ENCODE measurements around the gene IL36B.

Gene IL36B

DNA sequence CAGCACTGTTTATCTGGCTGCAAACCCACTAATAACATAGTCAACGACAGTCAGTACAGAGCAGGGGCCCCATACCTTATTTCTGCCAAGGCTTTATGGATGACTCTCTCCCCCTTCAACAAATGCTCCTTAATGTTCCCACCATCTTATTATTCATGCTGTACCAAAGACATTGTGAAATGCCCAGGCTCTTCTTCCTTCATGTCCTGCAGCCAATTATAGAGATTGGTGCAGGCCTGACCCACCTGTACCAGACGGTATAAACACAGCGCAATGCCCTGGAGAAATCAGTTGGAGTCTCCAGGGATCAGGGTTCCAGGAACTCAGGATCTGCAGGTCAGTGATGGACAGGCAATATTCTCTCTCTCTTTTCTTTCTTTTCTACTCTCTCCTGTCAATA, 15.0 kb upstream of the IL36B start, which contains the start of gene IL1F10:
TSS of gene IL1F10 (plus strand) at position 290 of the 400 bp plus-strand sequence. CDS start 4,769 bp downstream, outside the sequence.
- Histone ChIP-seq H2AFZ (ENCODE audit: low read depth, low read length) (no peak within 1 kb of the TSS), H2BK12ac (ENCODE audit: low read length in 2 of 2) (no peak within 1 kb of the TSS), H3K9ac (ENCODE audit: low read length) (no peak within 1 kb of the TSS), H3K9me3 (ENCODE audit: control insufficient read depth, low read length) (peaks cover 6% of the 10 kb centered on the region), H3K36me3 (ENCODE audit: control insufficient read depth in 1 of 2, insufficient read depth in 2 of 2, low read depth in 1 of 2, low read length in 2 of 2) (no peaks in the 10 kb centered on the region), H3K14ac (ENCODE audit: low read length in 2 of 2) (no peak within 1 kb of the TSS), H3K23ac (ENCODE audit: low read length in 2 of 2) (no peak within 1 kb of the TSS), H3K4me3 (ENCODE audit: insufficient read depth in 1 of 2, low read depth in 1 of 2, low read length in 2 of 2) (no peak within 1 kb of the TSS), H2BK5ac (ENCODE audit: low read depth, low read length, poor library complexity, severe bottlenecking) (no peak within 1 kb of the TSS), H2BK15ac (ENCODE audit: low read depth, poor library complexity, severe bottlenecking) (no peak within 1 kb of the TSS), H4K91ac (ENCODE audit: low read length) (no peak within 1 kb of the TSS), H4K8ac (ENCODE audit: low read length) (no peak within 1 kb of the TSS), H3K27ac (ENCODE audit: low read length, poor library complexity, severe bottlenecking) (no peak within 1 kb of the TSS), H3K79me1 (replicated peaks; ENCODE audit: low read length, poor library complexity, severe bottlenecking) (no peaks in the 10 kb centered on the region), H3K4me1 (ENCODE audit: control insufficient read depth, insufficient read depth, low read depth, low read length) (peaks cover 4% of the 10 kb centered on the region), H3K4me2 (ENCODE audit: low read length, poor library complexity, severe bottlenecking) (no peak within 1 kb of the TSS), H3K18ac (ENCODE audit: low read depth in 1 of 2, low read length in 2 of 2) (no peak within 1 kb of the TSS), H2AK5ac (ENCODE audit: low read length, severe bottlenecking) (no peak within 1 kb of the TSS), H2BK120ac (ENCODE audit: low read depth, low read length) (no peak within 1 kb of the TSS), H3K27me3 (ENCODE audit: control insufficient read depth in 1 of 2, insufficient read depth in 1 of 2, low read length in 2 of 2) (peaks cover 13 to 18% of the 10 kb centered on the region in 2 experiments), H3K4ac (ENCODE audit: low read depth in 1 of 2, low read length in 2 of 2) (no peak within 1 kb of the TSS)
- WGBS: 86% methylated on average over 3 of the region's 3 CpGs
- no peak for DNase-seq

DNA sequence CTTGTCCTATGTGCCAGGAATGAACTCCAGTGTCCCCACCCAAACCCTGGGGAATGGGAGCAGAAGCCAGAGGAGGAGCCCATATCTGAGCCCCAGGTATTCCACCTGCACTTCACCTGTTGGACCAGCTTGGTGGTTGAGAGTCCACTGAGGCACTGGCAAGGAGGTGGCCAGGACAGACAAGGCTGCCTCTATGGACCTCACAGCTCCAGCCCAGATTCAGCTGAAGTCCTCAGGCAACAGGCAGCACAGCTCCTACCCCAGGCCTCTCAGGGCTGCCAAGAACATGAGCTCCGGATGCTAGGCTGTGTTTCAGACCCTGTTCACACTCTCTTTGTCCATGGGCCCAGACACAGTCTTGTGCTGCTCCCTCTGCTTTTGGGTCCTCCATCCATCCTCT, 12.2 kb upstream of the IL36B start:
- Histone ChIP-seq H3K27me3 (ENCODE audit: control insufficient read depth in 1 of 2, insufficient read depth in 1 of 2, low read length in 2 of 2) (peaks cover 22 to 23% of the 10 kb centered on the region in 2 experiments), H3K9ac (ENCODE audit: low read length) (no peak overlapping the region), H3K14ac (ENCODE audit: low read length in 2 of 2) (no peak overlapping the region), H3K4ac (ENCODE audit: low read depth in 1 of 2, low read length in 2 of 2) (no peak overlapping the region), H2BK15ac (ENCODE audit: low read depth, poor library complexity, severe bottlenecking) (no peak overlapping the region), H4K8ac (ENCODE audit: low read length) (no peak overlapping the region), H3K27ac (ENCODE audit: low read length, poor library complexity, severe bottlenecking) (no peak overlapping the region), H3K36me3 (ENCODE audit: control insufficient read depth in 1 of 2, insufficient read depth in 2 of 2, low read depth in 1 of 2, low read length in 2 of 2) (no peaks in the 10 kb centered on the region), H2AFZ (ENCODE audit: low read depth, low read length) (no peak overlapping the region), H3K9me3 (ENCODE audit: control insufficient read depth, low read length) (peaks cover 6% of the 10 kb centered on the region), H3K23ac (ENCODE audit: low read length in 2 of 2) (no peak overlapping the region), H3K18ac (ENCODE audit: low read depth in 1 of 2, low read length in 2 of 2) (no peak overlapping the region), H3K4me2 (ENCODE audit: low read length, poor library complexity, severe bottlenecking) (no peak overlapping the region), H3K4me1 (ENCODE audit: control insufficient read depth, insufficient read depth, low read depth, low read length) (no peaks in the 10 kb centered on the region), H2BK5ac (ENCODE audit: low read depth, low read length, poor library complexity, severe bottlenecking) (no peak overlapping the region), H3K4me3 (ENCODE audit: insufficient read depth in 1 of 2, low read depth in 1 of 2, low read length in 2 of 2) (no peak overlapping the region), H4K91ac (ENCODE audit: low read length) (no peak overlapping the region), H2AK5ac (ENCODE audit: low read length, severe bottlenecking) (no peak overlapping the region), H3K79me1 (replicated peaks; ENCODE audit: low read length, poor library complexity, severe bottlenecking) (no peaks in the 10 kb centered on the region), H2BK120ac (ENCODE audit: low read depth, low read length) (no peak overlapping the region), H2BK12ac (ENCODE audit: low read length in 2 of 2) (no peak overlapping the region)
- DNase-seq: no peak
- 63% methylated on average over 1 of the region's 1 CpG for WGBS

GRCh38 chr2:113064281-113064680, 11.6 kb upstream of the IL36B start:
- no peak overlapping the region for H4K91ac ChIP-seq (ENCODE audit: low read length)
- peaks cover 23 to 28% of the 10 kb centered on the region in 2 experiments for H3K27me3 ChIP-seq (ENCODE audit: control insufficient read depth in 1 of 2, insufficient read depth in 1 of 2, low read length in 2 of 2)
- DNase-seq: no peak
- H3K4me2 ChIP-seq (ENCODE audit: low read length, poor library complexity, severe bottlenecking): no peak overlapping the region
- no peak overlapping the region for H3K18ac ChIP-seq (ENCODE audit: low read depth in 1 of 2, low read length in 2 of 2)
- H3K23ac ChIP-seq (ENCODE audit: low read length in 2 of 2): no peak overlapping the region
- WGBS: 45% methylated on average over 4 of the region's 5 CpGs
- H4K8ac ChIP-seq (ENCODE audit: low read length): no peak overlapping the region
- no peaks in the 10 kb centered on the region for H3K79me1 ChIP-seq (replicated peaks; ENCODE audit: low read length, poor library complexity, severe bottlenecking)
- H3K9ac ChIP-seq (ENCODE audit: low read length): no peak overlapping the region
- no peak overlapping the region for H2BK120ac ChIP-seq (ENCODE audit: low read depth, low read length)
- no peak overlapping the region for H2AFZ ChIP-seq (ENCODE audit: low read depth, low read length)
- no peak overlapping the region for H3K14ac ChIP-seq (ENCODE audit: low read length in 2 of 2)
- H3K4me1 ChIP-seq (ENCODE audit: control insufficient read depth, insufficient read depth, low read depth, low read length): no peaks in the 10 kb centered on the region
- no peaks in the 10 kb centered on the region for H3K36me3 ChIP-seq (ENCODE audit: control insufficient read depth in 1 of 2, insufficient read depth in 2 of 2, low read depth in 1 of 2, low read length in 2 of 2)
- no peak overlapping the region for H2BK12ac ChIP-seq (ENCODE audit: low read length in 2 of 2)
- no peak overlapping the region for H3K27ac ChIP-seq (ENCODE audit: low read length, poor library complexity, severe bottlenecking)
- no peak overlapping the region for H3K4me3 ChIP-seq (ENCODE audit: insufficient read depth in 1 of 2, low read depth in 1 of 2, low read length in 2 of 2)
- H2BK15ac ChIP-seq (ENCODE audit: low read depth, poor library complexity, severe bottlenecking): no peak overlapping the region
- H3K4ac ChIP-seq (ENCODE audit: low read depth in 1 of 2, low read length in 2 of 2): no peak overlapping the region
- peaks cover 6% of the 10 kb centered on the region for H3K9me3 ChIP-seq (ENCODE audit: control insufficient read depth, low read length)
- H2AK5ac ChIP-seq (ENCODE audit: low read length, severe bottlenecking): no peak overlapping the region
- H2BK5ac ChIP-seq (ENCODE audit: low read depth, low read length, poor library complexity, severe bottlenecking): no peak overlapping the region

DNA sequence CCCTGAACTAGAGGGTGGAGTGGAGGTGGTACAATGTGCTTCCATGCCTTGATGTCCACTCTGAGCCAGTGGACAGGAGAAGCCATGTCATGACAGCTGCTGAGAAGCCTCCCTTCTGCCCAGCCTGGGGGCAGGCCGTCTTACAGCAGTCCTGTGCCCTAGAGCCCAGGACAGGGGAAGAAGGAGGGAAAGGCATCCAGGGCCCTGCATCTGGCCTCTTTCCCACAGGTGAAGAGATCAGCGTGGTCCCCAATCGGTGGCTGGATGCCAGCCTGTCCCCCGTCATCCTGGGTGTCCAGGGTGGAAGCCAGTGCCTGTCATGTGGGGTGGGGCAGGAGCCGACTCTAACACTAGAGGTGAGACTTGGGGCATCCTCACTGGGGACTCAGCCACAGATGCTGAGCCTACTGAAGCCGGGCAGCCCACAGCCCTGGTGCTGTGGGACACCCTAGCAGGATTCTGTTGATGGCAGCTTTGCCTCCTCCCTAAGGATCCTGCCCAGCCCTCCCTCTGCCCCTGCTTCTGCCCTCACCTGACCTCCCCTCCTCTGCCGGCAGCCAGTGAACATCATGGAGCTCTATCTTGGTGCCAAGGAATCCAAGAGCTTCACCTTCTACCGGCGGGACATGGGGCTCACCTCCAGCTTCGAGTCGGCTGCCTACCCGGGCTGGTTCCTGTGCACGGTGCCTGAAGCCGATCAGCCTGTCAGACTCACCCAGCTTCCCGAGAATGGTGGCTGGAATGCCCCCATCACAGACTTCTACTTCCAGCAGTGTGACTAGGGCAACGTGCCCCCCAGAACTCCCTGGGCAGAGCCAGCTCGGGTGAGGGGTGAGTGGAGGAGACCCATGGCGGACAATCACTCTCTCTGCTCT, 9.5 kb upstream of the IL36B start:
- Histone ChIP-seq H2AFZ (ENCODE audit: low read depth, low read length) (no peak overlapping the region), H4K8ac (ENCODE audit: low read length) (no peak overlapping the region), H3K4me2 (ENCODE audit: low read length, poor library complexity, severe bottlenecking) (no peak overlapping the region), H3K79me1 (replicated peaks; ENCODE audit: low read length, poor library complexity, severe bottlenecking) (no peaks in the 10 kb centered on the region), H2BK15ac (ENCODE audit: low read depth, poor library complexity, severe bottlenecking) (no peak overlapping the region), H3K4ac (ENCODE audit: low read depth in 1 of 2, low read length in 2 of 2) (no peak overlapping the region), H2AK5ac (ENCODE audit: low read length, severe bottlenecking) (no peak overlapping the region), H3K9ac (ENCODE audit: low read length) (no peak overlapping the region), H3K36me3 (ENCODE audit: control insufficient read depth in 1 of 2, insufficient read depth in 2 of 2, low read depth in 1 of 2, low read length in 2 of 2) (no peaks in the 10 kb centered on the region), H3K18ac (ENCODE audit: low read depth in 1 of 2, low read length in 2 of 2) (no peak overlapping the region), H3K27ac (ENCODE audit: low read length, poor library complexity, severe bottlenecking) (no peak overlapping the region), H3K4me1 (ENCODE audit: control insufficient read depth, insufficient read depth, low read depth, low read length) (no peaks in the 10 kb centered on the region), H2BK5ac (ENCODE audit: low read depth, low read length, poor library complexity, severe bottlenecking) (no peak overlapping the region), H3K23ac (ENCODE audit: low read length in 2 of 2) (no peak overlapping the region), H3K9me3 (ENCODE audit: control insufficient read depth, low read length) (peaks cover 6% of the 10 kb centered on the region), H2BK120ac (ENCODE audit: low read depth, low read length) (no peak overlapping the region), H4K91ac (ENCODE audit: low read length) (no peak overlapping the region), H3K27me3 (ENCODE audit: control insufficient read depth in 1 of 2, insufficient read depth in 1 of 2, low read length in 2 of 2) (peaks cover 23 to 37% of the 10 kb centered on the region in 2 experiments), H2BK12ac (ENCODE audit: low read length in 2 of 2) (no peak overlapping the region), H3K14ac (ENCODE audit: low read length in 2 of 2) (no peak overlapping the region), H3K4me3 (ENCODE audit: insufficient read depth in 1 of 2, low read depth in 1 of 2, low read length in 2 of 2) (no peak overlapping the region)
- no peak for DNase-seq
- 81% methylated on average over 18 of the region's 18 CpGs for WGBS
